Mammary epithelial cell (primary cell): ENCODE measurements around the gene RNASE13.

Experiments
- CTCF ChIP-seq, 2 donors: IDR thresholded peaks in 1 of 2; conservative IDR thresholded peaks in 1 of 2; 2 replicates each; pipeline ENCODE4 v1.5.1; 2011 to 2012; ENCODE audit warnings: inconsistent platforms in 2 of 2, low read length in 2 of 2, mild to moderate bottlenecking in 2 of 2, control low read depth in 1 of 2, low read depth in 1 of 2; ENCODE audit not compliant: insufficient read depth in 1 of 2; ENCODE audit errors: extremely low read depth in 1 of 2
- EZH2 ChIP-seq: IDR thresholded peaks from 2 replicates; pipeline ENCODE4 v1.6.1; 2012; ENCODE audit warnings: low read length, inconsistent platforms, borderline replicate concordance

- no peak for TF ChIP-seq CTCF (conservative IDR thresholded peaks at IDR 0.05 in 1 of 2, IDR thresholded peaks at IDR 0.05 in 1 of 2; ENCODE audit: extremely low read depth in 1 of 2, insufficient read depth in 1 of 2, low read depth in 1 of 2, low read length in 2 of 2)
- TF ChIP-seq EZH2 = no peak
These were observed 19.6 kb upstream of the RNASE13 start for GRCh38 chr14:21054123-21054767.
